ENCODE results near the gene NYAP1.

Gene NYAP1

GRCh38 chr7:100478958-100479660 is 4.6 kb upstream of the NYAP1 start, which contains the start of gene TSC22D4:
TSS of gene TSC22D4 (minus strand) at chr7:100479214. CDS start at chr7:100478038, 1,176 bp downstream.
- peak; percentile 96 for DNase-seq (ENCODE audit: low read depth)
- TF ChIP-seq CTCF (IDR thresholded peaks at IDR 0.05; ENCODE audit: low read length, missing control alignments), result no peak
- peak within 1 kb of the TSS; percentile 93 for H3K4me3 ChIP-seq (replicated peaks; ENCODE audit: low read depth, low read length)

- H3K4me3 ChIP-seq (replicated peaks; ENCODE audit: low read depth, low read length), result no peak overlapping the region
- DNase-seq (ENCODE audit: low read depth), result no peak
- TF ChIP-seq CTCF (IDR thresholded peaks at IDR 0.05; ENCODE audit: low read length, missing control alignments), result no peak
Observed at GRCh38 chr7:100481466-100481865, 2.3 kb upstream of the NYAP1 start.

- no peak for TF ChIP-seq CTCF (IDR thresholded peaks at IDR 0.05; ENCODE audit: low read length, missing control alignments)
- DNase-seq (ENCODE audit: low read depth), result no peak
- H3K4me3 ChIP-seq (replicated peaks; ENCODE audit: low read depth, low read length), result peak overlapping the region; percentile 69
Observed at GRCh38 chr7:100482728-100483089, 1.0 kb upstream of the NYAP1 start.

GRCh38 chr7:100483090-100483721 is 521 bp upstream of the NYAP1 start:
- peak; percentile 27 for TF ChIP-seq CTCF (IDR thresholded peaks at IDR 0.05; ENCODE audit: low read length, missing control alignments)
- DNase-seq (ENCODE audit: low read depth), result peak; percentile 55
- H3K4me3 ChIP-seq (replicated peaks; ENCODE audit: low read depth, low read length), result peak overlapping the region; percentile 69

- peak overlapping the region; percentile 69 for H3K4me3 ChIP-seq (replicated peaks; ENCODE audit: low read depth, low read length)
- TF ChIP-seq CTCF (IDR thresholded peaks at IDR 0.05; ENCODE audit: low read length, missing control alignments), result no peak
- no peak for DNase-seq (ENCODE audit: low read depth)
Observed at GRCh38 chr7:100484673-100485045, 932 bp downstream of the NYAP1 start.

GRCh38 chr7:100485471-100485876 is 1.7 kb downstream of the NYAP1 start:
- no peak for DNase-seq (ENCODE audit: low read depth)
- no peak for TF ChIP-seq CTCF (IDR thresholded peaks at IDR 0.05; ENCODE audit: low read length, missing control alignments)
- H3K4me3 ChIP-seq (replicated peaks; ENCODE audit: low read depth, low read length), result peak overlapping the region; percentile 12

All from fibroblast of pulmonary artery (primary cell).